Eye (tissue), 1 donor: ENCODE results near the gene SRGAP1.

Experiments used
- DNase-seq: peaks from one replicate; pipeline ENCODE4 v3.0.0-alpha.2; 2015

SRGAP1 gene

DNA sequence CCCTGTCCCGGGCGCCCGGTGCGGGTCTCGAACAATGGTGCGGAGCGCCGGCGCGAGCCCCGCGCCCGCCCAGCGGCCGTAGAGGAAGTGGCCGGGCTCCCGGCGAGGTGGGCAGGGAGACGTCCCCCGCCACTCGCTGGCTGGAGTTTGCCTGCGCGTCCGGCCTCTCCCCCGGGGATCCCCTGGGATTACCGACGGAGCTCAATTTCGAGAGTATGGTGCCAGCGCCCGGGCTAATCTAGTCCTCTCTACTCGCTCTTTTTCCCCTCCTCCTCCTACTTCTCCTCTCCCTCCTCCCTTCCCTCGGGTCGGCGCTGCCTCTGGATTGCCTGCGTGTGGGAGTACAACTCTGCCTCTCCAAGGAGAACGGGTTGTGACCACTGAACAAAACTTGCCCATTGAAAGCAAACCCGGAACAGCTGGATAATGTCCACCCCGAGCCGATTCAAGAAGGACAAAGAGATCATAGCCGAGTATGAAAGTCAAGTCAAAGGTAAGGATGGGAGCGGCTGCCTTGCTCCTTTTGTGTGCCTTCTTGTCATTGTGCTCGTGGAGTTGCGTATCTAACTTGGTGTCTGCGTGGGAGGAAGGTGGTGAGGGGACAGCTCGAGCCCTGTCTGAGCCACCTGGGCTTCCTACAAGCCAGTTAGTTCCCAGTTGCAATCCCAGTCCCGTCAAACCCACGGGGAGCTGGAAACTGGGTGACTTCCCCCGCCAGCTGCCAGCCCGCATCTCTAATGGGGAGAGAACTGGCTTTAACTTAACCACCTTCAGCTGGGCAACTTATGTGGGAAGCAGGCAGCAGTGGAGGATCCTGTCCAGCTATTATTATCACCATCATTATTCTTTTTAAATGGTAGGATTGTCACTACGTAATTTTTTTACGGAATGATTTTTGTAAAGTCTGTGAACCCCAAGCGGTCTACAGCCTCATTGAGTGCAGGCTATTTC is at the start of gene SRGAP1:
TSS of gene SRGAP1 (plus strand) at position 310 of the 951 bp plus-strand sequence. CDS start at position 427, 117 bp downstream.
- DNase-seq = peak; percentile 92

DNA sequence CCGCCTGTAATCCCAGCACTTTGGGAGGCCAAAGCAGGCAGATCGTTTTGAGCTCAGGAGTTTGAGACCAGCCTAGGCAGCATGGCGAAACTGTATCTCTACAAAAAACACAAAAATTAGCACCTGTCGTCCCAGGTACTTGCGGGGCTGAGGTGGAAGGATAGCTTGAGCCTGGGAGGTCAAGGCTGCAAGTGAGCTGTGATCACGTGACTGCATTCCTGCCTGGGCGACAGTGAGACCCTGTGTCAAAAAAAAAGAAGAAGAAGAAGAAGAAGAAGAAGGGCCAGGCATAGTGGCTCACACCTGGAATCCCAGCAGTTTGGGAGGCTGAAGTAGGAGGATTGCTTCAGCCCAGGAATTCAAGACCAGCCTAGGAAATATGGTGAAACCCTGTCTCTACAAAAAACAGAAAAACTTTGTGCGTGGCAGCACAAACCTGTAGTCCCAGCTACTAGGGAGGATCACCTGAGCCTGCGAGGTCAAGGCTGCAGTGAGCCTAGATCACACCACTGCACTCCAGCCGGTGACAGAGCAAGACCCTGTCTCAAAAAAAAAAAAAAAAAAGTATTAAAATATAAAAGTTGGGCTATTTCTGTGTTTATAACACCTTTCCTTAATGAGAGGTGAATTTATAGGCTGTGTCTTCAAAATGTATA is 49.3 kb upstream of the SRGAP1 start:
- DNase-seq = no peak

DNA sequence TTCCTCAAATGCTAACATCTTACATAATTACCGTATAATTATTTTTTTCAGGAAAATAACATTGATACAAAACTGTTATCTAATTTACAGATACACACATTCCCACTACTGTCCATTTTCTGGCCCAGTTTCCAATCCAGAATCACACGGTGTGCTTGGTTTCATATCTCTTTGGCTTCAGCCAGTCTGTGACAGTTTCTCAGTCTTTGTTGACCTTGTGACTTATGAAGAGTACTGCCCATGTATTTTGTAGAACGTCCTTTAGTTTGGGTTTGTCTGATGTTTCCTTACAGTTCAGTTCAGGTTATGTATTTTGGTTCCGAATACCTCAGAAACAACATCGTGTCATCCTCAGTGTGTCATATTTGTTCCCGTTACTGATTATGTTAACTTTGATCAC is 48.6 kb upstream of the SRGAP1 start:
- DNase-seq = no peak

DNA sequence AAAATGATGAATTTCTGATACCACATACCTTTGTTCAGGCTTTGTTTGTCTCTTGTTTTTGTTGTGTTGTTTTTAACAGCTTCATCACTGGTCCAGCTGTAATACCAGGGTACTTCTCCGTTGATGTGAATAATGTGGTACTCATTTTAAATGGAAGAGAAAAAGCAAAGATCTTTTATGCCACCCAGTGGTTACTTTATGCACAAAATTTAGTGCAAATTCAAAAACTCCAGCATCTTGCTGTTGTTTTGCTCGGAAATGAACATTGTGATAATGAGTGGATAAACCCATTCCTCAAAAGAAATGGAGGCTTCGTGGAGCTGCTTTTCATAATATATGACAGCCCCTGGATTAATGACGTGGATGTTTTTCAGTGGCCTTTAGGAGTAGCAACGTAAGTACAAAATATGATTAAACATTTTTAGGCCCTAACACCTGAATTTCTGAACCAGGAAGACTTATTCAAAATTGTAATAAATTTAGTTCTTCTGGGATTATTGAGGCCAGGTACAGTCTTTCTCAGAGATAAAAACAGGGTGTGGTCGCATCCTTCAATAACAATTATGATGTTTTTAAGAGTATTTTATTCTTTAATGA is 42.4 kb upstream of the SRGAP1 start:
- peak; percentile 64 for DNase-seq

DNA sequence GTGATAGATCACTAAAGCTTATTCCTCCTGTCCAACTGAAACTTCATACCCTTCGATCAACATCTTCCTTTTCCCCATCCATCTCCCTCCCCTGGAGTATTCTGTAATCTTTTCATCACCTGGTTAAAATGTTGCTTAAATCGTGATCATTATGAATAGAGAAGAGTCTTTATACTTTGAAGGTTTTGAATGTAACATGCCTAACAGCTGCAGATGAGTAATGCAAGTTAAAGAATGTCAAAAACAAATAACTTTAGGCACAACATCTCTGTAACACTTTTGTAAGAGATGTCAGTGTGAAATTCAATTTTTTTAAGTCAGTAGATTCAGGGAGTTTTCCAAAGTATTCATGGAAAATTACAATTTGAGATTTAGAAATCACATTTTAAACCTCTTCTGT is 39.8 kb upstream of the SRGAP1 start:
- DNase-seq = no peak

DNA sequence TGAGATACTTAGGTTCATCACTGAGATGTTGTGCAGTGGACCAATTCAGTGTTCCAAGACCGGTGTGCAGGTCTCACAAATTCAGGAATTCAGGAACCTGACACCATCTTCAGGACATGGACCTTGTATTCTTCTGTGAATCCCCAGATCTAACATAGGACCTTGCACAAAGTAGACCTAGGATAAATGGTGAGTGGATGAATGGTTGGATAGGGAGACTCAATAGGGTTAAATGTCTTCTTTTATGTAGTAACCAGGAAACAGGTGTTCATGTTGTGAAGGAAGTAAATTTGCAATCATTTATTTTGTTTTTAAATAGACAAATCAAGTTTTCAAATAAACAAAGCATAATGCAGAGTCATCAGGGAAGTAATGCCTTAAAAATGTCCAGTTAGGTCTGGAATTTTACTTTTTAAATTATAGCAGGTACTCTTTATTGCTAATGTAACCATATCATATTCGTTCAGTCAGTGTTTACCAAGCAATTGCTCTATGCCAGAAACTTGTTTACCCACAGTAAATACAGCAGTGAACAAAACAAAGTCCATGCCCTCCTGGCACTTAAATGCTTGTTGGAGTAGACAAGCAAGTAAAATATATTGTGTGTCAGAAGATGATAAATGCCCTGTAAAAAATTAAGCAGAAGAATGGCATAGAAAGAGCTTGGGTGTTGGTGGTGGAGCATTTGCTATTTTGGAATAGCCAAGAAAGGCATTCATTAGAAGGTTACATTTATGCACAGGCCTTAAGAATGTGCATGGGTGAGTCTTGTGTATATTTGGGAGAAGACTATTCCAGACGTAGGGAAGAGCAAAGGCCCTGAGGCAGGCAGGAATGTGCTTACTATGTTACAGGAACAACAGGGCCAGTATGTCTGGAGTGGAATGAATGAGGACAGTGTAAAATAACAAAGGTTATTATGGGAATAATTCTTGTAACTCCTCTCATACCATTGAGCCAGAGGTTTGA is 38.5 kb upstream of the SRGAP1 start:
- no peak for DNase-seq

DNA sequence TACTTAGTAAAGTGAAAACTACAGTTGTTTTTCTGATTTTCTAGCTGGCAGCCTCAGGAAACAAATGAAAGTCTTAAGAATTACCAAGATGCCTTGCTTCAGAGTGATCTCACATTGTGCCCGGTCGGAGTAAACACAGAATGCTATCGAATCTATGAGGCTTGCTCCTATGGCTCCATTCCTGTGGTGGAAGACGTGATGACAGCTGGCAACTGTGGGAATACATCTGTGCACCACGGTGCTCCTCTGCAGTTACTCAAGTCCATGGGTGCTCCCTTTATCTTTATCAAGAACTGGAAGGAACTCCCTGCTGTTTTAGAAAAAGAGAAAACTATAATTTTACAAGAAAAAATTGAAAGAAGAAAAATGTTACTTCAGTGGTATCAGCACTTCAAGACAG is 35.9 kb upstream of the SRGAP1 start:
- no peak for DNase-seq

DNA sequence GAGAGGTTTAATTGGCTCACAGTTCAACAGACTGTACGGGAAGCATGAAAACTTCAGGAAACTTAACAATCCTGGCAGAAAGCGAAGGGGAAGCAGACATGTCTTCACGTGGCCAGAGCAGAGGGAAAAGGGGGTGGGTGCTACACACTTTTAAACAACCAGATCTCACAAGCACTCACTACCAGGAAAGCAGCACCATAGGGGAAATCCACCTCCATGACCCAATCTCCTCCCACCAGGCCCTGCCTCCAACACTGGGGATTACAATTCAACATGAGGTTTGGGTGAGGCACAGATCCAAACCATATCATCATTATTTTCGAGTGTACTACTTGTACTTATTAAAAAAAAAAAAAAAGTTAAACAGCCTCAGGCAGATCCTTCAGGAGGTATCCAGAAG is 34.9 kb upstream of the SRGAP1 start:
- DNase-seq = no peak

DNA sequence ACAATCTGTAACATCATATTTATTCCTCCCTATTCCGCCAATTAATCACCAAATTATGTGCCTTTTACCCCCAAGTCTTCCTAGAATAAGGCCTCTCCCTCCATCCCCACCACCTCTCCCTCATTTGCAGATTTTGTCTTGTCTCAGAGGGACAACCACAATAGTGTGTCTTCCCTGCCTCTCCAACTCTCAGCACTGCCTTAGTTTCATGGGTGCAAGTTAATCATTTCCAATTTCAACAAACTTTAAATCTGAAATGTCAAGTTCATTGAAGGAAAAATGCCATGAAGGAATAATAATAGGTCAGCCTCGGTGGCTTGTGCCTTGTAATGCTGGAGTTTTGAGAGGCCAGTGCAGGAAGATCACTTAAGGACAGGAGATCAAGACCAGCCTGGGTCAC is 33.2 kb upstream of the SRGAP1 start:
- DNase-seq = no peak

DNA sequence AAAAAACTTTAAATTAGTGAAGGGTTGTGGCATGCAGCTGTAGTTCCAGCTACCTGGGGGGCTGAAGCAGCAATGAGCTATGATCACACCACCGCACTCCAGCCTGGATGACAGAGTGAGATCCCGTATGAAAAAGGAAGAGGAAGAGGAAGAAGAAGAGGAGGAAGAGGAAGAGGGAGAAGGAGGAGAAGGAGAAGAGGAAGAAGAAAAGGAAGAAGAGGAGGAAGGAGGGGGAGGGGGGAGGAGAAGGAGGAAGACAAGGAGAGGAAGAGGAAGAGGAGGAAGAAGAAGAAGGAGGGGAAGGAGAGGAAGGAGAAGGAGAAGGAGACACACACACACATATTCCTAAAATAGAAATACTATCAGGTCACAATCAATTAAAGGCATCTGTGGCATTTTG is 32.7 kb upstream of the SRGAP1 start:
- no peak for DNase-seq

DNA sequence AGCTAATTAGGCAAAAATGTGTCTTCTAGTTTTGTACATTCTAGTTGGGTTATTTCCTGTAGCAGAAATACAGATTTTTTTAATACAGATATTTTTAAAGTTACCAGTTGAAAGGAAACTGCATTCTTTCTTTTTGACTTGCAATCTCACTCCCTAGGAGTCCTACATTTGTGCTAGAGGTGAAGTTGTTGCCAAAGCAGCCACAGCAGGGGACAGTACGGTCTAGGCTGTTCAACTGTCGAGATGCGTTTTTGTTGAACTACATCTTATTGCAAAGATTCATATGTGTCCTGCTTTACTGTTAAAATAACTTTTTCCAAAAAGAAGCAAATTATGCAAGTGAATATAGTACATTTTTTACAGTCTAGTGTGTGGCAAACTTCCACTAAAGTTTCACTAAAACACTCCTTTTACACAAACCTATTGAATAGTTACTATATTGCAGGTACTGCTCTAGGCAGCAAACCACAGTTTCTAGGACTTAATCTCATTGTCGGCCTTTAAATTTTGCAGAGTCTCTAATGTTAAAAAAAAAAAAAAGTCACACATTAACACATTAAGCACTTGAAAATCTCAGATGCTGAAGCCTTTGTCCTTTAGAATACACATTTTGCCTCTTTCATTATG is 30.2 kb upstream of the SRGAP1 start:
- DNase-seq = no peak

DNA sequence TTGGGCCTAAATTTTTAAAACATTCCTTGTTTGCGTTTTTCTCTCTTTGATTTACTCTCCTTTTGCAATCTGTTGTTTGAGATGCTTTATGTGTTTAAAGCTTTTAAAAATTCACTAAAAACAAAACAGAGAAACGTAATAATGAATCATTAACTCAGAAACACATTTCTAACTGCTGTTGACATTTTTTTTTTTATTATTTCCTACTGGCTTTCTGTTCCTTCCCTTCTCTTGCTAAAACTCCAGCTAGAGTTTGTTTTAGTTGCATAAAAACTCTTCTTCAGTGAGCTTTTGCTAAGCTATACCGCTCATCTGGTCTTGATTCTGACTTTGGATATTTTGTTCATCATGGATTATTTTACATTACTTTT is 29.0 kb upstream of the SRGAP1 start:
- no peak for DNase-seq

DNA sequence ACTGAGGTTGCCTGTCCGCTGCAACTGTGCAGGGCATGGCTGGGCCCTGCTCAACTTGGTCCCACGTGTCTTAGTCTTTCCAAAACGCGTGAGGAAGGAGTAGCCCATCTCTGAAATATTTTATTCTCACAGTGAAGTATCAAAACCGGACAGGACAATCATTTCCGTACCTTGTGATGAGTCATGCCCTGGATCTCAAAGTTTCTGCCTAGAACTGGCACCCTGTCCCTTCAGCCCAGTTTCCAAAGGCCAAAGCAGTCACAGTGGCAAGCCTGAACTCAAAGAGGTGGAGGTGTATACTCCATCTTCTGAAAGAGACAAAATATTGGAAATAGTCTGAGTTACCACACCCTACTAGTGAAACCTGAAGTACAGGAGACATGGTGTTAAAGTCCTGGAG is 28.5 kb upstream of the SRGAP1 start:
- DNase-seq = no peak

DNA sequence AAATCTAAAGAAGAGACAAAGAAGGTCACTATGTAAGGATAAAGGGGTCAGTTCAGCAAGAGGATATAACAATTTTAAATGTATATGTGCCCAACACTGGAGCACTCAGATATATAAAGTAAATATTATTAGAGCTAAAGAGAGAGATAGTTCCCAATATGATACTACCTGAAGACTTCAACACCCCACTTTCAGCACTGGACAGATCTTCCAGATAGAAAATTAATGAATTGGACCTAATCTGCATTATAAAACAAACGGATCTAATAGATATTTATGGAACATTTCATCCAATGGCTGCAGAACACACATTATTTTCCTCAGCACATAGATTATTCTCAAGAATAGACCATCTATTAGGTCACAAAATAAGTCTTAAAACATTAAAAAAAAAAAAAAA is 24.1 kb upstream of the SRGAP1 start:
- no peak for DNase-seq

DNA sequence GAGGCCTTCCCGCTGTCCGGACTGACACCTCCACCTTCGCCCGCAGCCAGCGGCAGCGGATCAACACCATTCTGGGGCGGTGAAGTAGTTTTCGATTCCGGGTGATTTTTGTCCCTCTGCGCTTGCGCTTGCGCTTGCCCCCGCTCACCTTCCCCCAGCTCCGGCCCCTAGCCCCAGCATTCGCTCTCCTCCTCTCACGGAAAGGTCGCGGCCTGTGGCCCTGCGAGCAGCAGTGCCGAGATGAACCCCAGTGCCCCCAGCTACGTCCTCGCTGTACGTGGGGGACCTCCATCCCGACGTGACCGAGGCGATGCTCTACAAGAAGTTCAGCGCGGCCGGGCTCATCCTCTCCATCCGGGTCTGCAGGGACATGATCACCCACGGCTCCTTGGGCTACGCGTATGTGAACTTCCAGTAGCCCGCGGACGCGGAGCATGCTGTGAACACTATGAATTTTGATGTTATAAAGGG is 22.7 kb upstream of the SRGAP1 start:
- DNase-seq = peak; percentile 55

DNA sequence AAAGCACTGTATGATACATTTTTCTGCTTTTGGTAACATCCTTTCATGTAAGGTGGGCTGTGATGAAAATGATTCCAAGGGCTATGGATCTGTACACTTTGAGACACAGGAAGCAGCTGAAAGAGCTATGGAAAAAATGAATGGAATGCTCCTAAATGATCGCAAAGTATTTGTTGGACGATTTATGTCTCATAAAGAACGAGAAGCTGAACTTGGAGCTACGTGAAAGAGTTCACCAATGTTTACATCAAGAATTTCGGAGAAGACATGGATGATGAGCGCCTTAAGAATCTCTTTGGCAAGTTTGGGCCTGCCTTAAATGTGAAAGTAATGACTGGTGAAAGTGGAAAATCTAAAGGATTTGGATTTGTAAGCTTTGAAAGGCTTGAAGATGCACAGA is 22.1 kb upstream of the SRGAP1 start:
- peak; percentile 15 for DNase-seq

DNA sequence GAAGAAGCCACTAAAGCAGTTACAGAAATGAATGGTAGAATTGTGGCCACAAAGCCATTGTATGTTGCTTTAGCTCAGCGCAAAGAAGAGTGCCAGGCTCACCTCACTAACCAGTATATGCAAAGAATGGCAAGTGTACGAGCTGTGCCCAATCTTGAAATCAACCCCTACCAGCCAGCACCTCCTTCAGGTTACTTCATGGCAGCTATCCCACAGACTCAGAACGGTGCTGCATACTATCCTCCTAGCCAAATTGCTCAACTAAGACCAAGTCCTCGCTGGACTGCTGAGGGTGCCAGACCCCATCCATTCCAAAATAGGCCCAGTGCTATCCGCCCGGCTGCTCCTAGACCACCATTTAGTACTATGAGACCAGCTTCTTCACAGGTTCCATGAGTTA is 21.5 kb upstream of the SRGAP1 start:
- no peak for DNase-seq

DNA sequence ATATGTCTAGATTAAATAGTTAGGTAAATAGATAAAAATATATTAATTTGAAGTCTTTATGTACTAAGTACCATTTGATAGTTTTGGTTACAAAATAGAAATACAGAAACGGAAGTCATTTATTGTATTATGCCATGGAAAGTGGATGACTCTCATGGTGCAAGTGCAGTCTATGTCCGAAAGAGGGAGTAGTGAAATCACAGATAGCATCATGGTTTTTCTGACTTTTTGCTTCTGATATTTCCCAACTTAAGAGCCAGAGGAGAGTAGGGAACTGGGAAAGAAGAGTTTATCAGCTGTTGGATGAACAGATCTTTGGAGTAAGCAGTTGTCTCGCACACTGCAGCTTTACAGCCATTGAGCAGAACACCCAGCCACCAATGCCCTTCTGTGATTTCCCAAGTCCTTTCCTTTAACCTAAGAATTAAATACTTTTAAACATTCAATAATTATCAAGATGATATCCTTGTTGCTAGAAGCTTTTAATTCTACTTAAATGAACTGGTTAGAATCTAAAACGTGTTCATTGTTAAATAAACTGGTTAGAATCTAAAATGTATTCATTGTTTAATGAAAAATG is 18.4 kb upstream of the SRGAP1 start:
- DNase-seq = peak; percentile 73

DNA sequence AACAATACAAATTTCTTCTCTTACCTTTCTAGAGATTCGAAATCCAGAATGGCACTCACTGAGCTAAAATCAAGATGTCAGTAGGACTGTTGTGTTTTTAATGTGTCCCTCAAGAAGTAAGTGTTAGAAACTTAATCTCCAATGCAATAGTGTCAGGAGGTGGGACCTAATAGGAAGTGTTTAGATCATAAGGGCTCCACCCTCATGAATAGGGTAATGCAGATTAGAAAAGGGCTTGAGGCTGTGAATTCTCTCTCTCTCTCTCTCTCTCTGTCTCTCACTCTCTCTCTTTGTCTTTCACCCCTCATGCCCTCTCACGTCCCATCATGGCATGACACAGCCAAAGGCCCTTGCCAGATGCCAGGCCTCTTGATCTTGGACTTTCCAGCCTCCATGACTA is 15.6 kb upstream of the SRGAP1 start:
- DNase-seq = no peak

DNA sequence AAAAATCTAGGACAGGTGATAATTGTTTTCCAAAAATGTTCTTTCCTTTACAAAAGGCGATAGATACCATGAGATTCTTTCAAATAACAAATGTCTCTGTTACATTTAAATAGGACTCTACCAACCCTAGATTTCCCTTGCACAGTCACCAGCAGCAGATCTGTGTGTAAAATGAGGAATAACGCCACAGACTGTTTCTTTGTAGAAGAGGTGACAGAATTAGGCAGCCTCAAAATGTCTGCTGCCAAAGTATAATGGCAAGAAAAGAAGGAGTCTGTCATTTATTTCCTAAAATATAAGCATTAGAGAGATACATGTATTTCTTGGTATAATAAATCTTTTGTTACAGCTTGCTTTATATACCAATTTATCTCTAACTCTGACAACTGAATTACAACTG is 8.5 kb upstream of the SRGAP1 start:
- no peak for DNase-seq

DNA sequence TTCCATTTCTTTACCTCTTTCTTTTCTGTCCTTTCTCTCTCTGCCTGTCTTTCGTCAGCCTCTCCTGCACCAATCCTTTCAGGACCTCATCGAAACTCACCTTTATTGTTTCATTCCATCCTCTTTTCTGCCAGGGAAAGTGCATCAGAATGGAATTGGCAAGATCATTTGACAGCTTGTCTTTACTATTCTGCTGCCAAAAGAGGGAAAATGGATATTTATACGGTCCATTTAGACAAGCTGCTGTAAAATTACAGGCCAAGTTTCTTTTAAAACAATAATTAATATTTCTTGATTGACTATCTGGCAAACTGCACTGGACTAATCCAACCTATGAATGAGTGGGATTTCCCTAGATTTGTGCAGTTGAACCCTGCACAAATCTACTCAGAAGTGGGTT is 7.6 kb upstream of the SRGAP1 start:
- DNase-seq = no peak

DNA sequence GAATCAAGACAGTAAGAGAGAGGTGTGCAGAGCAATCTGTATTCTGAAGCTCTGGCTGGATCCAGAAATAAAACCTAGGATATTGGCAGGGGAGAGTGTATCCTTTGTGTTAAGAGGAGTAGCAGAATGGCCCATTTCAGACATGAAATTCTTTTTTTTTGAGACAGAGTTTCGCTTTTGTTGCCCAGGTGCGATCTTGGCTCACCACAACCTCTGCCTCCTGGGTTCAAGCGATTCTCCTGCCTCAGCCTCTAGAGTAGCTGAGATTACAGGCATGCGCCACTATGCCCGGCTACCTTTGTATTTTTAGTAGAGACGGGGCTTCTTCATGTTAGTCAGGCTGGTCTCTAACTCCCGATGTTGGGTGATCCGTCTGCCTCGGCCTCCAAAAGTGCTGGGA is 6.1 kb upstream of the SRGAP1 start:
- no peak for DNase-seq
